NCI-H2029 (cell line): ENCODE data around the gene CT45A3.
"Not testable (repeated sequence)": the region's sequence is repeated elsewhere in the genome, so short reads cannot be mapped to it uniquely, and the experiment has no call there.

ENCODE experiments used
- DNase-seq: peaks from one replicate; lab custom pipeline; 2025; lab: John Stamatoyannopoulos, UW

The CT45A3 gene

GRCh38 chrX:135768091-135768490, at the start of gene CT45A3:
TSS of gene CT45A3 (minus strand) at chrX:135768191. CDS start at chrX:135764444, 3,747 bp downstream.
- not testable (repeated sequence) for DNase-seq

GRCh38 chrX:135802687-135803086, 34.7 kb upstream of the CT45A3 start, which contains the start of gene CT45A6:
TSS of gene CT45A6 (minus strand) at chrX:135802787. CDS start at chrX:135798993, 3,794 bp downstream.
- not testable (repeated sequence) for DNase-seq

- DNase-seq, result not testable (repeated sequence)
These were observed 17.4 kb upstream of the CT45A3 start, which contains the start of gene CT45A5 for GRCh38 chrX:135785403-135785802. TSS of gene CT45A5 (minus strand) at chrX:135785503. CDS start at chrX:135781729, 3,774 bp downstream.

GRCh38 chrX:135744739-135745138, 23.3 kb downstream of the CT45A3 start:
- DNase-seq, result not testable (repeated sequence)

GRCh38 chrX:135741192-135741715, 26.7 kb downstream of the CT45A3 start:
- no peak for DNase-seq

- DNase-seq, result no peak
These were observed 27.3 kb downstream of the CT45A3 start for GRCh38 chrX:135740681-135741149.

- no peak for DNase-seq
These were observed 30.5 kb downstream of the CT45A3 start for GRCh38 chrX:135737366-135738071.

- not testable (repeated sequence) for DNase-seq
These were observed 33.3 kb downstream of the CT45A3 start for GRCh38 chrX:135734666-135735065.

- DNase-seq, result no peak
These were observed 54.2 kb downstream of the CT45A3 start for GRCh38 chrX:135713795-135714194.

- DNase-seq, result not testable (repeated sequence)
These were observed 54.8 kb downstream of the CT45A3 start, which contains the start of gene CT45A1 for GRCh38 chrX:135713183-135713689. TSS of gene CT45A1 (plus strand) at chrX:135713639. CDS start at chrX:135718941, 5,302 bp downstream.
